ENCODE data around the gene CDH8. TPM values are rescaled to one million over a fixed set of nuclear protein-coding genes. Genes with fewer than 3 reads are reported as not detected.

The CDH8 gene
- total and polyA plus RNA-seq, 2 of the 4 experiments (the other 2 are of a cell fraction): not detected

- Histone ChIP-seq H3K14ac (replicated peaks; ENCODE audit: low read depth, low read length) (no peak overlapping the region), H3K23ac (ENCODE audit: low read depth, low read length) (no peak overlapping the region), H3K36me3 (ENCODE audit: control insufficient read depth, insufficient read depth, low read length) (no peaks in the 10 kb centered on the region), H3K9me3 (ENCODE audit: control insufficient read depth, insufficient read depth, low read length) (peaks cover 4% of the 10 kb centered on the region; the same call in 1 of the 2 replicates), H3K4me3 (ENCODE audit: insufficient read depth, low read depth, low read length) (no peak overlapping the region), H3K9ac (ENCODE audit: low read depth, low read length) (no peak overlapping the region), H2AK5ac (ENCODE audit: low read depth, low read length) (no peak overlapping the region), H2BK15ac (ENCODE audit: low read depth, low read length) (no peak overlapping the region), H2AFZ (replicated peaks; ENCODE audit: low read length, poor library complexity) (no peak overlapping the region), H3K27ac (ENCODE audit: insufficient read depth, low read length) (no peak overlapping the region), H2AK9ac (replicated peaks; ENCODE audit: low read depth, low read length, poor library complexity) (no peak overlapping the region), H3K79me1 (ENCODE audit: low read depth in 1 of 2, low read length in 2 of 2) (no peaks in the 10 kb centered on the region), H4K20me1 (ENCODE audit: insufficient read depth, low read length) (no peaks in the 10 kb centered on the region), H3K4me1 (ENCODE audit: control insufficient read depth, insufficient read depth, low read length) (no peaks in the 10 kb centered on the region), H3K4ac (ENCODE audit: low read depth, low read length) (no peak overlapping the region), H4K91ac (ENCODE audit: insufficient read depth, low read depth, low read length) (no peak overlapping the region), H3K56ac (ENCODE audit: extremely low read depth, insufficient read depth, low read length) (no peak overlapping the region), H3K9me1 (ENCODE audit: insufficient read depth, low read length) (no peaks in the 10 kb centered on the region), H2BK20ac (ENCODE audit: low read depth, low read length) (no peak overlapping the region), H4K5ac (ENCODE audit: low read depth, low read length) (no peak overlapping the region), H3K4me2 (ENCODE audit: low read depth, low read length) (no peak overlapping the region), H4K8ac (ENCODE audit: low read depth in 2 of 2, low read length in 2 of 2) (no peak overlapping the region), H3K18ac (ENCODE audit: low read depth, low read length) (no peak overlapping the region), H3K27me3 (ENCODE audit: control insufficient read depth, insufficient read depth, low read length) (no peaks in the 10 kb centered on the region), H2BK5ac (ENCODE audit: low read depth, low read length, poor library complexity, severe bottlenecking) (no peak overlapping the region), H2BK120ac (ENCODE audit: low read depth, low read length) (no peak overlapping the region)
- BruUV-seq (replicated peaks): no TSS peak
- ATAC-seq (ENCODE audit: low read depth) (no peak), DNase-seq (no peak)
- ChIA-PET POLR2A (ENCODE audit: unreplicated experiment) (no interaction called here), CTCF (no interaction called here)
- intact Hi-C loops (cut with micrococcal nuclease): no loop called here
- no CpG with 5 or more reads among the region's 2 CpGs for WGBS, 2 experiments (ENCODE audit: extremely low coverage in 2 of 2, insufficient read length in 1 of 2)
- in situ Hi-C loops (cut with MboI; ENCODE audit: low sequenced_read_pairs): no loop called here
- peak; percentile 92 for TF ChIP-seq MAFK (IDR thresholded peaks at IDR 0.05; ENCODE audit: low read depth, low read length)
- no peak for TF ChIP-seq RFX5 (IDR thresholded peaks at IDR 0.05; ENCODE audit: low read depth, low read length)
- dilution Hi-C loops (cut with HindIII; ENCODE audit: low sequenced_read_pairs, unreplicated experiment): no loop called here
Observed at GRCh38 chr16:61616088-61616487, 420.1 kb downstream of the CDH8 start.
